ENCODE results near the gene ATXN2.
"Not testable (repeated sequence)": the region's sequence is repeated elsewhere in the genome, so short reads cannot be mapped to it uniquely, and the experiment has no call there.

The ATXN2 gene

DNA sequence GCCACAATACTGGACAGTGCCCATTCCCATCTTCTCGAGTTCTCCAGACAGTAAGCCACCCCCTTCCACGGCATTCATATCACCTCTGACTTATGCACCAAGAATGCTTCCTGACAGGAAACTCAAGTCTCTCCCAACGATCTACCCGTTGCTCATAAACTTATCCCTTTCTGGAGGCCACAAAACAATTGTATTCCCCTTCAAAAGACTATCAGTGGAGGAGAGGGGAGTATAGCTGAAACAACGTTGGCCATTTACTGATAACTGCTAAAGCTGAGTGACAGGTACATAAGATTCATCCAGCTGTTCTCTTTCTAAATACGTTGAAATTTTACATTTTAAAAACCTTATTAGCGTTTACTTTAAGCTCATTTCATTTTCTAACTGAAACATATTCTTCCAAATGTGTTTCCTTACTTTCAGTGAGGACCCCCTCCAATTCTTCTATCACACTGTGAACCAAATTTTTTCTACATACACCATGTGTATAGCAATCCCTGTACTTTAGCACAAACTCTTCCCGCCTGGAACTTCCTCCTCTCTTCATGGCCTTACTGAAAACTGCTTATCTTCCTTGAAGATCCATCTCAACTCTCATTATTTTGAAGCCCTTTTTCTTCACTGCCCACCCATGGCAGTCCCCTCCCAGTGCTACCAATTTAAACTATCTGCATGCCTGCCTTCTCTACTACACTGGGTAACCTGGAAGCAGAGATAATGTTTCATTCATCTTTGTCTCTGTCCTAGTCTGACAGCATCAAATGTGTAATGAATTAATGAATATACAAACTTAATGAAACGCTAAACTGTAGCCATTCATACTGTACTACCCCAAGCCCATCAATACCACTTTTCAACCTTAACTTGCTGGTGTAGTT, 28.8 kb downstream of the ATXN2 start:
- no peak for FAIRE-seq

DNA sequence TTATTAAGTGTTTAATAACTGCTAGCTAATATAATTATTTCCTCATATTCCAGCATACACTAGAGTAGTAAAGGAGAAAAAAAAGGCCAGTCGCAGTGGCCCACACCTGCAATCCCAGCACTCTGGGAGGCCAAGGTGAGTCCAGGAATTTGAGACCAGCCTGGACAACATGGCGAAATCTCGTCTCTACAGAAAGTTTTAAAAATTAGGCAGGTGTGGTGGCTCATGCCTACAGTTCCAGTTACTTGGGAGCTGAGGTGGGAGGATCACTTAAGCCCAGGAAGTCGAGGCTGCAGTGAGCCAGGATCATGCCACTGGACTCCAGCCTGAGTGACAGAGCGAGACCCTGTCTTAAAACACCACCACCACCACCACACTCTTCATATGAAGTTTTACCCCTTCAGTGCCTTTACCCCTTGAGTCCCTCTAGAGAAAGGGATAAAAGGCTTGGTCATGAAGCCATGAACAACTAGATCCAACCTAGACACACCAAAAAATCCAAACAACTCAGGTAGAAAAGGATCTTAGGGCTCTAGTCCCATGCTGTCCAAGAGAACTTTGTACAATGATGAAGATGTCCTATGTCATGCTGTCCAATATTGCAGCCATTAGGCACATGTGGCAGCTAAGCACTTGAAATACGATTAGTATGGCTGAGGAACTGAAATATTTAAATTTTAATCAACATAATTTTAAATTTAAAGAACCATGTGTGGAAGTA, 29.6 kb downstream of the ATXN2 start:
- no peak for FAIRE-seq

DNA sequence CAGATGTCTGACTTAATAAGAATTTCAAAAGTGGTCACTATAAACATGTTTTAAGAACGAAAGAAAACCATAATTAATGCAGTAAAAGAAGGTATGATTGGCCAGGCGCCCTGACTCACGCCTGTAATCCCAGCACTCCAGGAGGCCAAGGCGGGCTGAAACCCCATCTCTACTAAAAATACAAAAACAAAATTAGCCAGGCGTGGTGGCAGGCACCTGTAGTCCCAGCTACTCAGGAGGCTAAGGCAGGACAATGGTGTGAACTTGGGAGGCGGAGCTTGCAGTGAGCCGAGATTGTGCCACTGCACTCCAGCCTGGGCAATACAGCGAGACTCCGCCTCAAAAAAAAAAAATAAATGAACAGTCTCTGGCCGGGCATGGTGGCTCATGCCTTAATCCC, 38.3 kb downstream of the ATXN2 start:
- not testable (repeated sequence) for FAIRE-seq

DNA sequence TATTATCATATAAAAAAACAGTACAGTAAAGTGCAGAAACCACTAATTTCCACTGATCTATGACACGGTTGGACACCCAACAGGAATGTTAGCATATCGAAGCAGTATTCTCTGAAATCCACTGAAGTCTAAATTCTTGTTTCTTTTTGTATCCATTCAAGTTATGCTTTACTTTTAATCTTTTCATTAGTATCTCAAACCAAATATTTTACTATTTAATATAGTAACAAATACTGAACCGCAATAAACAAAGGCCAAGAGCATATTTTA, 41.1 kb downstream of the ATXN2 start:
- FAIRE-seq: no peak

DNA sequence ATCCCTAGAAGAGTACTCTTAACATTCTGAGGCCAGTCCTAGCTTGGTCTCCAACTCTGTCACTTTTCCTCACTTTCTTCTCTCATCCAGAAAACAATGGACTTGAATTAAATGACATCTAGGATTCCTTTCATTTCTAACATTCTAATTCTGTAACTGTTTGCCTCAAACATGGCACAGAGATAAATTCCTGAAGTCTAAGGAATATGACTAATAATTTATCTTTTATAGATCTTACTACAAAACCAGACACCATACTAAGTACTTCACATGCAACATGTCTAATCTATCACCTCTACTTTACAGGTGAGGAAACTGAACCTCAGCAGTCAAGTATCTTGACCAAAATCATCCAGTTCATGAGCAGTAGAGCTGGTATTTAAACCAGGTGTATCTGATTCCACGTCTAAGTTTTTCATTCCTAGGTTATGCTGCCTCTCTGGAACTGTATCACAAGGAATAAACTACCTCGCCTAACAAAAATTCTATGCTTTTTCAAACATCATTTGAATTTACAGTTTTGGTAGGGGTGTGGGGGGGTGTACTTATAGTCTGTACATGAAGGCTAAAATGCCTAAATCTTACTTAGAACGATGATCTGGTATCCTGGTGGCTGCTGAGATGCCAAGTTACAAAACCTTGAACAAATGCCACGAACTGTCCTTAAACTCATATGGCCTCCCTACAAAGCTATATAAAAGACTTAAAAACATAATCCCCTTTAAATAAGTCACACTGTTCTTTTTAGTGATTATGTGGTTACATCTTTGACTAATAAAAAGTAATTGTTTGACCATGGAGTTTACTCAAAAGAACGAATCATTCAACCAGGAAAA, 41.6 kb downstream of the ATXN2 start:
- FAIRE-seq: no peak

DNA sequence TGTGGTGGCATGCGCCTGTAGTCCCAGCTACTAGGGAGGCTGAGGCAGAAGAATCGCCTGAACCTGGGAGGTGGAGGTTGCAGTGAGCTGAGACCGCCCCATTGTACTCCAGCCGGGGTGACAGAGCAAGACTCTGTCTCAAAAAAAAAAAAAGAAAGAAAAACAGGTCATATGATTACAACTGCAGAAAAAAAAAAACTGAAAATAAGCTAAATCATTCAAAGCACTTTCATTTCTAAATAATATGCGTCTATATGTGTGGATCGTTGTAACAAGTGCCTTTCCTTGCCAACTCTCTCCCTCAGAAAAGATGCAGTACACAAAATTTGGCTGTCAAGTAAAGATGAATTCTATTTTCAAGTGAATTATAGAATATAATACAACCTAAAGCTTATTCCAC, 42.4 kb downstream of the ATXN2 start:
- FAIRE-seq: no peak

DNA sequence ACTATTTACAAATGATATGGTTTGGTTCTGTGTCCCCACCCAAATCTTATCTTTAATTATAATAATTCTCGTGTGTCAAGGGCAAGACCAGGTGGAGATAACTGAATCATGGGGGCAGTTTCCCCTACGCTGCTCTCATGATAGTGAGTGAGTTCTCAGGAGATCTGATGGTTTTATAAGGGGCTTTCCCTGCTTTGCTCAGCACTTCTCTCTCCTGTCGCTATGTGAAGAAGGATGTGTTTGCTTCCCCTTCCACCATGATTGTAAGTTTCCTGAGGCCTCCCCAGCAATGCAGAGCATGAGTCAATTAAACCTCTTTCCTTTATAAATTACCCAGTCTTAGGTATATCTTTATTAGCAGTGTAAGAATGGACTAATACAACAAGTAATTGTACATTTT, 43.8 kb downstream of the ATXN2 start:
- not testable (repeated sequence) for FAIRE-seq

DNA sequence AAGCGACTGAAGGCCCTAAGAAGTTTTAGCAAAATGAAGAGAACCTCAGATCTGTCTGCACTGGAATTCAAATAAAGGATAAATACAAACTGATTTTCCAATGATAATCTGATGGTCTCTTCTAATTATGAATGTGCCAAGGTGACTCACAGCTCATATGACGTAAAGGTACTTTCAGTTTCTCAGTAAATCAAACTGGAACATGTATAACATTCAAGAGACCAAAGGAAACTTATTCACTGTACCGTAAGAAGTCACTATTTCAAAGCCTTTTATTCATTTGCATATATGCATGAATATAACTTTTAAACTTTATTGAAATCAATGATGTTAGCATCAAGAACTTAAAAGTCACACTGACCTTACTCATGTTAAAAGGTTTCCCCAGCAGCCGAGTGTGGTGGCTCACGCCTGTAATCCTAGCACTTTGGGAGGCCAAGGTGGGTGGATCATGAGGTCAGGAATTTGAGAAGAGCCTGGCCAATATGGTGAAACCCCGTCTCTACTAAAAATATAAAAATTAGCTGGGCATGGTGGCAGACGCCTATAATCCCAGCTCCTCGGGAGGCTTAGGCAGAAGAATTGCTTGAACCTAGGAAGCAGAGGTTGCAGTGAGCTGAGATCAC, 52.2 kb downstream of the ATXN2 start:
- FAIRE-seq: peak; percentile 47

DNA sequence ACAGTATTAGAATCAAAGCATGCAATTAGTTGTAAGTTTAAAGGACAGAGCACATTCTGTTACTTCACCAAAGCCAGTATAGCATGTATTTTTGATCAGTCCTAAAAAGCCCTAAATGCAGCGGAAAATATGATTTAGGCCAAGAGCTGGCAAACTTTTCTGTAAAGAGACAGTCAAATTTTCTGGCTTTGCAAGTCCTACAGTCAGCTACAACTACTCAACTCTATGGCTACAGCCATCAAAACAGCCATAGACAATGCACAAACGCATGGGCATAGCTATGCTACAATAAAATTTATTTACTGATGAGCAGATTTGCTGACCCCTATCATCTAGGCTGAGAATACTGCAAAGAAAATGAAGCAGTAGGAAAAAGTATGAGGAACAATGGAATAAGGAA, 52.9 kb downstream of the ATXN2 start:
- no peak for FAIRE-seq

DNA sequence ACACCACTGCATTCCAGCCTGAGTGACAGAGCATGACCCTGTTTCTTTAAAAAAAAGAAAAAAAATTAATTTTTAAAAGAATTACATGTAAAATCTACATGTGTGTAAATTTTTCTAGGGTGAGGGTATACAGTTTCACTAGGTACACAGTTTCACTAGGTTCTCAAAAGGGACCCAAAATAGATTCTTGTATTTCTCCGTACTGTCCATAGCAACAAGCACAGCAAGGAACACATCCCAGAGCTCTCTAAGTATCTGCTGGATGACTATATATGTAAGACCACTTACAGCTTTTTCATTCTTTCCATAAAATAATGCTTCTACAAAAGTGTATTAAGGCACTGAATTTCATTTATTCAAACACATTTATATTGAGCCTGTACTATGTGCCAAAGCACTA, 55.1 kb downstream of the ATXN2 start:
- FAIRE-seq: no peak

DNA sequence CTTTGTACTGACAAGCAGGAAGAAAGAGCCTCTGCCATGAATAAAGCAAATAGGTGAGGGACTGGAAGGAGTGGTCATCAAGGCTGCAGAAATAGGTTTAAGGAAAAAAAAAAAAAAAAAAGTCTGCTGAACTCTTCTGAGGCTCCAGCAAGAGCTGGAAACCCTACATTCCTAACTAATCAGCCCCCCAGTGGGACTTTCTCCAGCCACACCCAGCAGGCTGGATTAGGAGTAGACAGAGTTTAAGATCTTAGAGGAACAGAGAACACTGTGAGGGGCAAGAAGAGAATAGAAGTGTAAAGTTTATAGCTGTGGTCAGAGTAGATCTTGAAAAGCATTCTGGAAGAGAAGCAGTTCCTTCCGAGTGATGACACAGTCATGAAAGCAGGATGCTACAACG, 66.4 kb downstream of the ATXN2 start:
- FAIRE-seq: no peak

DNA sequence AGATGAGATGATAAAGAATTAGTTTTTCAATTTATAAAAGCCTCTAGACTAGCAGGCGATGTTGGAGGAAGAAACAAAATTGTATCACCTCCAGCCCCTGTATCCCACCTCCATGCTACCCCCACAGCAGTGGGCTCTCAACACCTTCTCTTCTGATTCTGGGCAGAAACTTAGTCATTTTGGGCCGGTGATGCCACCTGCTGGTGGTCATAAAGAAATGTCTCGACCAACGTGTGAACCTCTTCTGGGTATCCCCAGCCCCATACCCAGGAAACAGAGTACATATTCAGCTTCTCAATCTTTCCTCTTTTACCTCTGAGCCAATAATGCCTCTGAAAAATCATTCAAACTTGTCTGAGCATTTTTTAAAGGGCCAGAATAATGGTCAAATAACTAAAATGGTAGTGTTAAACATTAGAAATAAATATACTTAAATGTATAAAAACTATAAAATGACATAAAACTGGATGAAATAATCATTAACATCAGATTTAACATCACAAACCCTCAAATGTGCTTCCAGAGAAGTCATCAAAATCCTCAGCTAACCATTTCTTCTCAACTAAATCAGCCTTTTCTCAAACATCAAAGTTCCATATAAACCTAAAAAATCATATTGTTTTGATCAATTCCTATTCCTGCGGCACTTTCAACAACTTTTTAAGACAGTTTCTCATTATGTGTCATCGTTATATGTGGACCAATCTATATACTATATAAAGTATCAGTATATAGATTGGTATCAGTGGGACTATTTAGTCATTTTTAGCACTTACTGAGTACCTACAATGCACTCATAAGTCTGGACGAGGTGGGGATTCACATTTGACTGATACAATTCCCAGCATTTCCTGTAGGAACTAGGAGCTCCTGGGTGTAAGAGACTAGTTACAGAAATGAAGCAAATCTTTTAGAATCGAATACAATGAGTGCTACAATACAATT, 69.4 kb downstream of the ATXN2 start:
- FAIRE-seq: no peak

DNA sequence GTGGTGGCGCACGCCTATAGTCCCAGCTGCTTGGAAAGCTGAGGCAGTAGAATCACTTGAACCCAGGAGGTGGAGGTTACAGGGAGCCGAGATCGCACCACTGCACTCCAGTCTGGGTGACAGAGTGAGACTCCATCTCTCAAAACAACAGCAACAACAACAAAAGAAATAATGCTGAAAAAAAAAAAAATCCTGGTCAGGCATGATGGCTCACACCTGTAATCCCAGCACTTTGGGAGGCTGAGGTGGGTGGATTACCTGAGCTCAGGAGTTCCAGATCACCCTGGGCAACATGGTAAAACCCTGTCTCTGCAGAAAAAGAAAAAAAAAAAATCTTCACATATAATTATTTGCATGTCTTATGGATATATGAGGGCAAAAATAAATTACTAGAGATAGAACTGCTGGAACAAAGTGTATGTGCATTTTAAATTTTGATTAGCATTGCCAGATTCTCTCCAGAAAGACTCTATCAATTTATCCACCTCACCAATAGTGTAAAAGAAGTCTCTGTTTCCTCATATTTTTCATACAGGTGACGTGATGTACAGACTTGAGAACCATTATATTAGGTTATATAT, 75.4 kb downstream of the ATXN2 start:
- no peak for FAIRE-seq

DNA sequence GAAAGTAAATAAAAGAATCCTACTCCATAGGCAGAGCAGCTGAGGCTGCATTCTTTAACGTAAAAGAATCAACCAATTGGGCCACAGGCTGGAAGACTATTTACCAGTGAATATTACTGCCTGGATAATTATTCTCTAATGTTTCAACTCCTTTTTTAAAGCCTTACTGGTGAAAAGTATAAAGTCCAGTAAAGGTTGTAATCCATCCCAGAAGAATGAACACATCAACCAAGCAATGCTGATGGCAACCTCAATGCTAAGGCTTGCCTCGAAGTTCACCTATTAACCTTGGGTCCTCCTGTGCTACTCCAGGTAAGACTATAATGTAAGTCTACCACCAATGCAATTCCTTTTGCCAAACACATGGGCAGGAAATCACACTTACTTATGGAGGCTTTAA, 77.3 kb downstream of the ATXN2 start:
- FAIRE-seq: no peak

DNA sequence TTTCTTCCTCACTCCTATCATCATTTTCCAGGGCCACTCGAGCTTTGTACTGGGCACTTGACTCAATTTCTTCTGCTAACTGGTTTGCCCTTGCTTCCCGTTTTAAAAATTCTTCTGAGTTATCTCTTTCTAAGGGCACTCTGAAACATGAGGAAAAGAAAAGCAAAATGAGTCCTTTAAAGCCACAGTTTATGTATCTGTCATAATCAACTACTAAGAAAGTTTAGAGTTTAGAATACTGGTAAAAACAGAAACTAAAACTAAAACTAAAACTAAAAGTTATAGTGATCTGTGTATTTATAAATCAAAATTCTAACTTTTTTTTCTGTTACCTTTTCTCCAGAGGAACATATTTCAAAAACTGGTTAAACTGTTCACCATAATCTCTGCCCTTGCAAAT, 79.2 kb downstream of the ATXN2 start:
- FAIRE-seq: peak; percentile 38

DNA sequence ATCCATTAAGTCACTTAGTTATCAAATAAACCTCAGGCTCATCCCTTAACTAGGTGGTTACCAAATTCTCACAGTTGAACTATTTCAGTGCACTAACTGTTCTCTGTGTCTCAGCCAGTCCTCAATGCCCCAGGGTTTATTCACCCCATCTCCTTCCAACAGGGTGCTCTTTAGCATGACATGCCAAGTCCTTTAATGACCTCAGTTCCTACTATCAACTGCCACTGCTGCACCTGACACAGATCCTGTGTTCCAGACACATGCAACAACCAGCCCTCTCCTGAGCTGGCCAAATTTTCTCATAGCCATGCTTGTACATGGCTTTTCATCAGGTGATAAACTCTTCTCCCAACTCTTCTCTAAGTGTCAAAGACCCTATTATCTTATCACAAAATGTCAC, 80.0 kb downstream of the ATXN2 start:
- FAIRE-seq: no peak

DNA sequence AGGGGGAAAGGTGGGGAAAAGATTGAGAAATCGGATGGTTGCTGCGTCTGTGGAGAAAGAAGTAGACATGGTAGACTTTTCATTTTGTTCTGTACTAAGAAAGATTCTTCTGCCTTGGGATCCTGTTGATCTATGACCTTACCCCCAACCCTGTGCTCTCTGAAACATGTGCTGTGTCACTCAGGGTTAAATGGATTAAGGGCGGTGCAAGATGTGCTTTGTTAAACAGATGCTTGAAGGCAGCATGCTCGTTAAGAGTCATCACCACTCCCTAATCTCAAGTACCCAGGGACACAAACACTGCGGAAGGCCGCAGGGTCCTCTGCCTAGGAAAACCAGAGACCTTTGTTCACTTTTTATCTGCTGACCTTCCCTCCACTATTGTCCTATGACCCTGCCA, 91.4 kb downstream of the ATXN2 start:
- not testable (repeated sequence) for FAIRE-seq

DNA sequence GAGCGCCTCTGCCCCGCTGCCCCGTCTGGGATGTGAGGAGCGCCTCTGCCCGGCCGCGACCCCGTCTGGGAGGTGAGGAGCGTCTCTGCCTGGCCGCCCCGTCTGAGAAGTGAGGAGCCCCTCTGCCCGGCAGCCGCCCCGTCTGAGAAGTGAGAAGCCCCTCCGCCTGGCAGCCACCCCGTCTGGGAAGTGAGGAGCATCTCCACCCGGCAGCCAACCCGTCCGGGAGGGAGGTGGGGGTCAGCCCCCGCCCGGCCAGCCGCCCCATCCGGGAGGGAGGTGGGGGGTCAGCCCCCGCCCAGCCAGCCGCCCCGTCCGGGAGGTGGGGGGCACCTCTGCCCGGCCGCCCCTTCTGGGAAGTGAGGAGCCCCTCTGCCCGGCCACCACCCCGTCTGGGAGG, 91.9 kb downstream of the ATXN2 start:
- FAIRE-seq: not testable (repeated sequence)

DNA sequence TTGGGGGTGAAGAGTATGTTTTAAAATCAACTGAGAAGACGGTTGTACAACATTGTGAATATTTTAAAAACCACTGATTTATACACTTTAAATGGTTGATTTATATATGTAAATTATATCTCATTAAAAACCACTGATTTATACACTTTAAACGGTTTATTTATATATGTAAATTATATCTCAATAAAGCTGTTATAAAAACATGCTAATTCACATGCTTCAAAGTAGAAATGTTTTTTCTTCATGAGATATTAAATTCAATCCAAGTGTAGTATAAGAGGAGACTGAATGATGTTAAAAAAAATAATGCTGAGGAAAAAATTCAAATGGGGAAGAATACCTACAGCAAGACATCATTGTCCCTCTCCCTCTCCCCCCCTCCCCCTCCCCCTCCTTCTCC, 92.9 kb downstream of the ATXN2 start:
- no peak for FAIRE-seq

DNA sequence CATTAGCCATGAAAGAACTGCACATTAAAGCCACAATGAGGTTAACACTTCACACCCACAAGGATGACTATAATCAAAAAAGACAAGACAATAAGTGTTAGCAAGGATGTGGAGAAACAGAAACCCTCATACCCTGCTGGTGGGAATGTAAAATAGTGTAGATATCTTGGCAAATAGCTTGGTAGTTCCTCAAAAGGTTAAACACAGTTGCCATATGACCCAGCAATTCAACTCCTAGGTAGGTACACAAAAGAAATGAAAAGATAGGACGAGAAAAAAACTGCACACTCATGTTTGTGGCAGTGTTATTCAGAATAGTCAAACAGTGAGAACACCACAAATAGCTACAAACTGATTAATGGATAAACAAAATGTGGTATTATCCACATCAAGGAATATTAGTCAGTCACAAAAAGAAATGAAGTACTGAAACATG, 93.5 kb downstream of the ATXN2 start:
- no peak for FAIRE-seq

DNA sequence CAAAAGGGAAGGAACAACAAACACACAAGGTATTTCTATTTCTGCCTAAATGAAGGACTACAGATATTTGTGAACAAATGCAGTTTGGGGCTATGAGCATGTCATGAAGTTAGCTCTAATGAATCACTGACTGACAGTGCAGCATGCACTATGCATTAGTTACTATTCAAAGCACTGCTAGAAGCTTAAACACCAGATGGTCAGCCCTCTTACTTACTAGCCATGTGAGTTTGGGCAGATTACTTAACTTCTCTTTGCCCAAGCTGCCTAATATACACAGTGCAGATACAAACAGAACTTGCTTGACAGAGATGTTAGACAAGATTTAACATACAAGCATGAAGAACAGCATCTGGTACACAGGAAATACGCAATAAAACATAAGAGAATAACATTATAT, 96.0 kb downstream of the ATXN2 start:
- FAIRE-seq: no peak

DNA sequence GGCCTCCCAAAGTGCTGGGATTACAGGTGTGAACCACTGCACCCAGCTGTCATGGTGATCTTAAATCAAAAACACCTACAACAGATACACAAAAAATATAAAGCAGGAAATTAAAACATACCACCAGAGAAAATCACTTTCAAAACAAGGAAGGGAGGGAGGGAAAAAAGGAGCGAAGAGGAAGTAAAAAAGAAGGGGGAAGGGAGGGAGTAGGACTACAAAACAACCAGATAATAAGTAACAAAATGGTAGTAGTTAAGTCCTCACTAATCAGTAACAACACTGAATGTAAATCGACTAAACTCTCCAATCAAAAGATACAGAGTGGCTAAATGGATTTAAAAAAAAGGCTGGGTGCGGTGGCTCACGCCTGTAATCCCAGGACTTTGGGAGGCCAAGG, 104.4 kb downstream of the ATXN2 start:
- no peak for FAIRE-seq

All from islet of Langerhans (tissue), 1 donor.